Measurements from ENCODE around the gene TMEM187. TPM values are rescaled to one million over a fixed set of nuclear protein-coding genes. Genes with fewer than 3 reads are reported as not detected.

TMEM187 gene
- total and polyA plus RNA-seq, 2 of the 4 experiments (the other 2 are of a cell fraction): 3.4 to 6.2 TPM

- H2BK120ac ChIP-seq (ENCODE audit: low read depth, low read length): no peak overlapping the region
- intact Hi-C loops (cut with micrococcal nuclease) (loop anchor here (5.0 kb wide), 1 partner anchor 137 kb away; the partner anchor contains the start of genes IDH3G and SSR4), dilution Hi-C loops (cut with HindIII; ENCODE audit: low sequenced_read_pairs, unreplicated experiment) (no loop called here), in situ Hi-C loops (cut with MboI; ENCODE audit: low sequenced_read_pairs) (no loop called here)
- peaks cover 13% of the 10 kb centered on the region for H4K20me1 ChIP-seq (ENCODE audit: insufficient read depth, low read length)
- H3K79me1 ChIP-seq (ENCODE audit: low read depth in 1 of 2, low read length in 2 of 2): peaks cover 4 to 11% of the 10 kb centered on the region in 2 experiments; a peak in 2 of 4 replicates
- no peaks in the 10 kb centered on the region; the same call in 1 of the 2 replicates for H3K27me3 ChIP-seq (ENCODE audit: control insufficient read depth, insufficient read depth, low read length)
- ATAC-seq (ENCODE audit: low read depth) (no peak), DNase-seq (no peak)
- no peaks in the 10 kb centered on the region; the same call in 1 of the 2 replicates for H3K9me1 ChIP-seq (ENCODE audit: insufficient read depth, low read length)
- peaks cover 23% of the 10 kb centered on the region for H3K36me3 ChIP-seq (ENCODE audit: control insufficient read depth, insufficient read depth, low read length)
- no peak overlapping the region for H2BK15ac ChIP-seq (ENCODE audit: low read depth, low read length)
- H3K27ac ChIP-seq (ENCODE audit: insufficient read depth, low read length): no peak overlapping the region
- no peak overlapping the region for H2AK9ac ChIP-seq (replicated peaks; ENCODE audit: low read depth, low read length, poor library complexity)
- H3K4ac ChIP-seq (ENCODE audit: low read depth, low read length): no peak overlapping the region
- no peak overlapping the region for H3K14ac ChIP-seq (replicated peaks; ENCODE audit: low read depth, low read length)
- H3K18ac ChIP-seq (ENCODE audit: low read depth, low read length): no peak overlapping the region
- no TSS peak for BruUV-seq (replicated peaks)
- WGBS, 2 experiments (ENCODE audit: extremely low coverage in 2 of 2, insufficient read length in 1 of 2): no CpG with 5 or more reads among the region's 9 CpGs
- no peak overlapping the region for H2BK20ac ChIP-seq (ENCODE audit: low read depth, low read length)
- H2AK5ac ChIP-seq (ENCODE audit: low read depth, low read length): no peak overlapping the region
- H3K56ac ChIP-seq (ENCODE audit: extremely low read depth, insufficient read depth, low read length): no peak overlapping the region
- ChIA-PET POLR2A (ENCODE audit: unreplicated experiment) (interaction anchor here (0.9 kb wide), 1 partner anchor 135 kb away, joined by 3 read pairs; no protein-coding TSS in a partner anchor), CTCF (no interaction called here)
- H3K9me3 ChIP-seq (ENCODE audit: control insufficient read depth, insufficient read depth, low read length): no peaks in the 10 kb centered on the region
- TF ChIP-seq RFX5 (IDR thresholded peaks at IDR 0.05; ENCODE audit: low read depth, low read length) (no peak), MAZ (IDR thresholded peaks at IDR 0.05; ENCODE audit: borderline replicate concordance, low read depth, low read length) (no peak), RAD21 (IDR thresholded peaks at IDR 0.05; ENCODE audit: low read length) (no peak), CTCF (conservative IDR thresholded peaks at IDR 0.05; ENCODE audit: low read depth, low read length) (no peak), POLR2A (IDR thresholded peaks at IDR 0.05; ENCODE audit: low read depth, low read length) (no peak), FOS (IDR thresholded peaks at IDR 0.05; ENCODE audit: low read depth, low read length) (no peak), MAFK (IDR thresholded peaks at IDR 0.05; ENCODE audit: low read depth, low read length) (no peak)
- no peak overlapping the region for H3K9ac ChIP-seq (ENCODE audit: low read depth, low read length)
- H4K5ac ChIP-seq (ENCODE audit: low read depth, low read length): no peak overlapping the region
- H4K8ac ChIP-seq (ENCODE audit: low read depth in 2 of 2, low read length in 2 of 2): no peak overlapping the region
- H3K4me1 ChIP-seq (ENCODE audit: control insufficient read depth, insufficient read depth, low read length): peaks cover 2% of the 10 kb centered on the region
- H4K91ac ChIP-seq (ENCODE audit: insufficient read depth, low read depth, low read length): no peak overlapping the region
- H3K23ac ChIP-seq (ENCODE audit: low read depth, low read length): no peak overlapping the region
- no peak overlapping the region for H3K4me3 ChIP-seq (ENCODE audit: insufficient read depth, low read depth, low read length)
- H2BK5ac ChIP-seq (ENCODE audit: low read depth, low read length, poor library complexity, severe bottlenecking): no peak overlapping the region
- H2AFZ ChIP-seq (replicated peaks; ENCODE audit: low read length, poor library complexity): no peak overlapping the region
- H3K4me2 ChIP-seq (ENCODE audit: low read depth, low read length): no peak overlapping the region
Observed at GRCh38 chrX:153928846-153929245, 43.7 kb upstream of the TMEM187 start.

All from IMR-90 (cell line).